HCT116 (cell line): ENCODE measurements around the gene RFTN1. TPM values are rescaled to one million over a fixed set of nuclear protein-coding genes. Genes with fewer than 3 reads are reported as not detected.

Experiments
- ATAC-seq: fragments of 200-7000 bp; cut with Tn5 transposase; 2 replicates; pipeline ENCODE4 v1.9.1; 2020; ENCODE audit warnings: mild to moderate bottlenecking, moderate library complexity
- BruUV-seq: library from RNA; stranded (reverse); fragments of 400-500 nt; replicated peaks from 2 replicates; lab custom pipeline; 2021; lab: Mats Ljungman, UMichigan
- CTCF ChIA-PET: fragments of 300-600 bp; sonication (Branson Sonifier 250); formaldehyde crosslinking; loops from one replicate; lab custom pipeline; 2021; ENCODE audit warnings: antibody characterized with exemption; lab: Charles Lee
- POLR2A ChIA-PET: fragments of 300-600, 350-600 bp; sonication (Branson Sonifier 250); formaldehyde crosslinking; loops from one replicate; lab custom pipeline; 2021; ENCODE audit warnings: antibody characterized with exemption; lab: Charles Lee
- RAD21 ChIA-PET, 2 experiments: fragments of 300-600 bp; sonication (Branson Sonifier 250); formaldehyde crosslinking; loops; one replicate each; lab custom pipeline; 2023; ENCODE audit warnings: low total read pairs in 2 of 2; ENCODE audit not compliant: uncharacterized antibody in 2 of 2, unreplicated experiment in 2 of 2, low non-redundant PET in 1 of 2; lab: Charles Lee
- DNase-seq: peaks from one replicate; pipeline ENCODE4 v3.0.0-alpha.2; 2010; ENCODE audit warnings: low read depth, low spot score
- H2AFZ ChIP-seq: fragments of 200-600 bp; shearing (Covaris generic), sonication (generic); 2 replicates; pipeline ENCODE4 v1.6.1; 2017; ENCODE audit warnings: low read depth, mixed run types, mixed read lengths, antibody characterized with exemption, low read length; ENCODE audit not compliant: poor library complexity, severe bottlenecking
- H3K27ac ChIP-seq: 2 replicates; pipeline ENCODE4 v1.5.1; 2012; ENCODE audit warnings: low read depth, low read length
- H3K27me3 ChIP-seq: fragments of 200-600 bp; sonication (generic); 2 replicates; pipeline ENCODE4 v1.6.1; 2016; ENCODE audit warnings: mixed run types, low read length, mixed read lengths; ENCODE audit not compliant: insufficient read depth
- H3K36me3 ChIP-seq, 2 experiments: fragments of 200-500 bp in 1 of 2; fragments of 200-600 bp in 1 of 2; sonication (Bioruptor generic) in 1 of 2; sonication (generic) in 1 of 2; 2 replicates each; pipeline versions ENCODE4 v1.5.1 to v1.6.1; 2014 to 2016; ENCODE audit warnings: low read length in 2 of 2, inconsistent platforms in 1 of 2, mixed read lengths in 1 of 2, mixed run types in 1 of 2; ENCODE audit not compliant: insufficient read depth in 2 of 2, control insufficient read depth in 1 of 2
- H3K4me1 ChIP-seq, 2 experiments: fragments of 200-600 bp in 1 of 2; sonication (generic) in 1 of 2; 2 replicates each; pipeline versions ENCODE4 v1.5.1 to v1.6.1; 2012 to 2017; ENCODE audit warnings: low read length in 2 of 2, inconsistent platforms in 1 of 2, mild to moderate bottlenecking in 1 of 2, mixed read lengths in 1 of 2, mixed run types in 1 of 2, moderate library complexity in 1 of 2; ENCODE audit not compliant: insufficient read depth in 2 of 2, control insufficient read depth in 1 of 2
- H3K4me2 ChIP-seq: fragments of 200-600 bp; sonication (generic); 2 replicates; pipeline ENCODE4 v1.6.1; 2017; ENCODE audit warnings: mixed run types, low read length, mixed read lengths
- H3K4me3 ChIP-seq, 2 experiments: fragments of 200-600 bp in 1 of 2; sonication (generic) in 1 of 2; replicated peaks in 1 of 2; 2 replicates each; pipeline ENCODE4 v1.5.1; 2011 to 2016; ENCODE audit warnings: low read length in 2 of 2, control low read depth in 1 of 2, low read depth in 1 of 2, mild to moderate bottlenecking in 1 of 2, mixed read lengths in 1 of 2, mixed run types in 1 of 2
- H3K79me2 ChIP-seq: fragments of 200-600 bp; sonication (generic); 2 replicates; pipeline ENCODE4 v1.6.1; 2017; ENCODE audit warnings: mild to moderate bottlenecking, mixed run types, low read length, moderate library complexity, mixed read lengths; ENCODE audit not compliant: insufficient read depth
- H3K9ac ChIP-seq: fragments of 200-600 bp; sonication (generic); 2 replicates; pipeline ENCODE4 v1.6.1; 2016; ENCODE audit warnings: low read length, mixed read lengths
- H3K9me2 ChIP-seq: fragments of 200-600 bp; sonication (generic), shearing (Covaris generic); 2 replicates; pipeline ENCODE4 v1.6.1; 2017; ENCODE audit warnings: mixed run types, mild to moderate bottlenecking, moderate library complexity; ENCODE audit not compliant: insufficient read depth
- H3K9me3 ChIP-seq, 2 experiments: fragments of 200-500 bp in 1 of 2; fragments of 200-600 bp in 1 of 2; sonication (Bioruptor generic) in 1 of 2; sonication (generic) in 1 of 2; 2 replicates each; pipeline ENCODE4 v1.6.1; 2014 to 2017; ENCODE audit warnings: low read length in 2 of 2, mixed read lengths in 2 of 2, inconsistent platforms in 1 of 2, low read depth in 1 of 2, mild to moderate bottlenecking in 1 of 2, mixed run types in 1 of 2, moderate library complexity in 1 of 2; ENCODE audit not compliant: control insufficient read depth in 1 of 2, insufficient read depth in 1 of 2
- H4K20me1 ChIP-seq: fragments of 200-600 bp; sonication (generic), shearing (Covaris generic); 2 replicates; pipeline ENCODE4 v1.6.1; 2017; ENCODE audit warnings: mixed run types, mild to moderate bottlenecking, moderate library complexity; ENCODE audit not compliant: insufficient read depth
- CBX3 ChIP-seq: IDR thresholded peaks from 2 replicates; pipeline ENCODE4 v1.6.1; 2012; ENCODE audit warnings: low read depth
- EGR1 ChIP-seq: IDR thresholded peaks from 2 replicates; pipeline ENCODE4 v1.6.1; 2012; ENCODE audit warnings: low read depth
- ELF1 ChIP-seq: IDR thresholded peaks from 2 replicates; pipeline ENCODE4 v1.6.1; 2012; ENCODE audit warnings: low read depth, borderline replicate concordance
- EZH2phosphoT487 ChIP-seq: fragments of 200-600 bp; IDR thresholded peaks from 2 replicates; pipeline ENCODE4 v1.6.1; 2018; ENCODE audit warnings: antibody characterized with exemption, borderline replicate concordance
- FOSL1 ChIP-seq: IDR thresholded peaks from 2 replicates; pipeline ENCODE4 v1.6.1; 2012; ENCODE audit warnings: low read depth
- JUND ChIP-seq: IDR thresholded peaks from 2 replicates; pipeline ENCODE4 v1.6.1; 2012
- POLR2A ChIP-seq: IDR thresholded peaks from 2 replicates; pipeline ENCODE4 v1.7.0; 2011; ENCODE audit warnings: borderline replicate concordance; ENCODE audit not compliant: insufficient read depth, insufficient read length; ENCODE audit errors: extremely low read depth
- SIN3A ChIP-seq: IDR thresholded peaks from 2 replicates; pipeline ENCODE4 v1.6.1; 2012; ENCODE audit warnings: low read depth
- SP1 ChIP-seq: IDR thresholded peaks from 2 replicates; pipeline ENCODE4 v1.6.1; 2012; ENCODE audit warnings: low read depth
- SRF ChIP-seq: IDR thresholded peaks from 2 replicates; pipeline ENCODE4 v1.6.1; 2012; ENCODE audit warnings: low read depth
- TCF7L2 ChIP-seq: IDR thresholded peaks from 2 replicates; pipeline ENCODE4 v1.7.0; 2011; ENCODE audit warnings: borderline replicate concordance, inconsistent platforms; ENCODE audit not compliant: insufficient read depth, insufficient read length; ENCODE audit errors: extremely low read depth
- YY1 ChIP-seq: IDR thresholded peaks from 2 replicates; pipeline ENCODE4 v1.6.1; 2011; ENCODE audit warnings: low read length, low read depth, moderate library complexity, mild to moderate bottlenecking; ENCODE audit not compliant: insufficient replicate concordance; ENCODE audit errors: extremely low read depth
- ZFX ChIP-seq: fragments of 450-650 bp; IDR thresholded peaks from 2 replicates; pipeline ENCODE4 v1.6.1; 2017
- ZNF274 ChIP-seq: fragments of 200-500 bp; sonication (Bioruptor generic); IDR thresholded peaks from 2 replicates; pipeline ENCODE4 v1.6.1; 2014; ENCODE audit warnings: mild to moderate bottlenecking, low read depth, low read length, inconsistent platforms
- intact Hi-C: fragments of 100-400 bp; cut with micrococcal nuclease; formaldehyde crosslinking; loops from 2 replicates; pipeline ENCODE4 v1.10.0; 2022
- total RNA-seq: library from RNA; stranded (reverse); gene quantifications from one replicate; pipeline ENCODE4 v1.2.1, GENCODE V29; 2021; ENCODE audit not compliant: unreplicated experiment
- TF ChIP-seq, protein P1 (sequence below): IDR thresholded peaks from 2 replicates; pipeline ENCODE4 v1.6.1; 2011; ENCODE audit warnings: mild to moderate bottlenecking, low read length, moderate library complexity; ENCODE audit not compliant: insufficient replicate concordance; ENCODE audit errors: extremely low read depth
- TF ChIP-seq, protein P2 (sequence below): IDR thresholded peaks from 2 replicates; pipeline ENCODE4 v1.6.1; 2012
- TF ChIP-seq, protein P3 (sequence below): IDR thresholded peaks from 2 replicates; pipeline ENCODE4 v1.6.1; 2012
- TF ChIP-seq, protein P4 (sequence below), 3 experiments: fragments of 200-600 bp in 1 of 3; sonication (generic) in 1 of 3; IDR thresholded peaks in 2 of 3; conservative IDR thresholded peaks in 1 of 3; 2 replicates each; pipeline ENCODE4 v1.5.1; 2012 to 2017; ENCODE audit warnings: low read depth in 2 of 3, low read length in 2 of 3, antibody characterized with exemption in 1 of 3, borderline replicate concordance in 1 of 3, control low read depth in 1 of 3, mild to moderate bottlenecking in 1 of 3, mixed read lengths in 1 of 3, mixed run types in 1 of 3, moderate library complexity in 1 of 3; ENCODE audit not compliant: insufficient read depth in 1 of 3

RFTN1 gene
- total RNA-seq, 1 experiment from 2014 or later: 3.9 TPM

DNA sequence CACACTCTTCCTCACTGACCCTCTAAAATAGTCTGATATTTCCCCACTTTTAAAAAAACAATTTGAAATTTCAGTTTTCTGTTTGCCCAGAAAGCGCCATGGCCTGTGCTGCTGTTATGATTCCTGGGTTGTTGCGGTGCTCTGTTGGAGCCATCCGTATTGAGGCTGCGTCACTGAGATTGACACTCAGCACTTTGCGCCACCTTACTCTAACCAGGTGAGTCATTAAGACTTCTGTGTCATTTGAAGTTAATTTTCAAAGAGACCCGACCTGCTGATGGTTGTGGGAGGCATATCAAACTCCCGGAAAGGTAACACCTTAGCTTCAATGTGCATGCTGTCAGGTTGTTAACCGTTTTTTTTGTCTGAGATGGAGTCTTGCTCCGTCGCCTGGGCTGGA lies 242.6 kb downstream of the RFTN1 start:
- Histone ChIP-seq H3K9ac (no peak overlapping the region), H2AFZ (no peak overlapping the region), H3K4me1 (peaks cover 3 to 4% of the 10 kb centered on the region in 2 experiments; a peak in 3 of 4 replicates), H3K9me2 (no peaks in the 10 kb centered on the region), H3K27ac (no peak overlapping the region), H3K79me2 (peaks cover 39% of the 10 kb centered on the region), H4K20me1 (no peaks in the 10 kb centered on the region), H3K27me3 (no peaks in the 10 kb centered on the region), H3K4me2 (no peak overlapping the region), H3K36me3 (peaks cover 9 to 37% of the 10 kb centered on the region in 2 experiments; a peak in 3 of 4 replicates), H3K4me3 (no peak overlapping the region), H3K9me3 (no peaks in the 10 kb centered on the region)
- ATAC-seq: no peak
- no peak for TF ChIP-seq YY1
- TF ChIP-seq, protein P1, sequence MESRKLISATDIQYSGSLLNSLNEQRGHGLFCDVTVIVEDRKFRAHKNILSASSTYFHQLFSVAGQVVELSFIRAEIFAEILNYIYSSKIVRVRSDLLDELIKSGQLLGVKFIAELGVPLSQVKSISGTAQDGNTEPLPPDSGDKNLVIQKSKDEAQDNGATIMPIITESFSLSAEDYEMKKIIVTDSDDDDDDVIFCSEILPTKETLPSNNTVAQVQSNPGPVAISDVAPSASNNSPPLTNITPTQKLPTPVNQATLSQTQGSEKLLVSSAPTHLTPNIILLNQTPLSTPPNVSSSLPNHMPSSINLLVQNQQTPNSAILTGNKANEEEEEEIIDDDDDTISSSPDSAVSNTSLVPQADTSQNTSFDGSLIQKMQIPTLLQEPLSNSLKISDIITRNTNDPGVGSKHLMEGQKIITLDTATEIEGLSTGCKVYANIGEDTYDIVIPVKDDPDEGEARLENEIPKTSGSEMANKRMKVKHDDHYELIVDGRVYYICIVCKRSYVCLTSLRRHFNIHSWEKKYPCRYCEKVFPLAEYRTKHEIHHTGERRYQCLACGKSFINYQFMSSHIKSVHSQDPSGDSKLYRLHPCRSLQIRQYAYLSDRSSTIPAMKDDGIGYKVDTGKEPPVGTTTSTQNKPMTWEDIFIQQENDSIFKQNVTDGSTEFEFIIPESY: no peak
- TF ChIP-seq SIN3A: no peak
- no peak for TF ChIP-seq JUND
- TF ChIP-seq ZFX: no peak
- TF ChIP-seq, protein P2, sequence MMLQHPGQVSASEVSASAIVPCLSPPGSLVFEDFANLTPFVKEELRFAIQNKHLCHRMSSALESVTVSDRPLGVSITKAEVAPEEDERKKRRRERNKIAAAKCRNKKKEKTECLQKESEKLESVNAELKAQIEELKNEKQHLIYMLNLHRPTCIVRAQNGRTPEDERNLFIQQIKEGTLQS: no peak
- no peak for TF ChIP-seq EZH2phosphoT487
- TF ChIP-seq, protein P3, sequence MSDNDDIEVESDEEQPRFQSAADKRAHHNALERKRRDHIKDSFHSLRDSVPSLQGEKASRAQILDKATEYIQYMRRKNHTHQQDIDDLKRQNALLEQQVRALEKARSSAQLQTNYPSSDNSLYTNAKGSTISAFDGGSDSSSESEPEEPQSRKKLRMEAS: no peak
- TF ChIP-seq POLR2A: no peak
- no peak for TF ChIP-seq CBX3
- TF ChIP-seq ELF1: no peak
- TF ChIP-seq FOSL1: no peak
- TF ChIP-seq, protein P4, sequence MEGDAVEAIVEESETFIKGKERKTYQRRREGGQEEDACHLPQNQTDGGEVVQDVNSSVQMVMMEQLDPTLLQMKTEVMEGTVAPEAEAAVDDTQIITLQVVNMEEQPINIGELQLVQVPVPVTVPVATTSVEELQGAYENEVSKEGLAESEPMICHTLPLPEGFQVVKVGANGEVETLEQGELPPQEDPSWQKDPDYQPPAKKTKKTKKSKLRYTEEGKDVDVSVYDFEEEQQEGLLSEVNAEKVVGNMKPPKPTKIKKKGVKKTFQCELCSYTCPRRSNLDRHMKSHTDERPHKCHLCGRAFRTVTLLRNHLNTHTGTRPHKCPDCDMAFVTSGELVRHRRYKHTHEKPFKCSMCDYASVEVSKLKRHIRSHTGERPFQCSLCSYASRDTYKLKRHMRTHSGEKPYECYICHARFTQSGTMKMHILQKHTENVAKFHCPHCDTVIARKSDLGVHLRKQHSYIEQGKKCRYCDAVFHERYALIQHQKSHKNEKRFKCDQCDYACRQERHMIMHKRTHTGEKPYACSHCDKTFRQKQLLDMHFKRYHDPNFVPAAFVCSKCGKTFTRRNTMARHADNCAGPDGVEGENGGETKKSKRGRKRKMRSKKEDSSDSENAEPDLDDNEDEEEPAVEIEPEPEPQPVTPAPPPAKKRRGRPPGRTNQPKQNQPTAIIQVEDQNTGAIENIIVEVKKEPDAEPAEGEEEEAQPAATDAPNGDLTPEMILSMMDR (IDR thresholded peaks at IDR 0.05 in 2 of 3, conservative IDR thresholded peaks at IDR 0.05 in 1 of 3; ENCODE audit: borderline replicate concordance in 1 of 3, insufficient read depth in 1 of 3, low read depth in 2 of 3, low read length in 2 of 3): no peak
- TF ChIP-seq ZNF274: no peak
- no peak for TF ChIP-seq TCF7L2
- TF ChIP-seq SRF: no peak
- TF ChIP-seq EGR1: no peak
- TF ChIP-seq SP1: no peak
- ChIA-PET RAD21 (no interaction called here), POLR2A (no interaction called here), CTCF (no interaction called here)
- DNase-seq: no peak
- BruUV-seq: no TSS peak
- intact Hi-C loops: no loop called here
